GM21367 (cell line): ENCODE measurements around the gene GRHL3.

Experiments used
- ATAC-seq: cut with Tn5 transposase; IDR thresholded peaks from one replicate; pipeline ENCODE4 v1.9.1; 2021; ENCODE audit not compliant: unreplicated experiment

The GRHL3 gene

DNA sequence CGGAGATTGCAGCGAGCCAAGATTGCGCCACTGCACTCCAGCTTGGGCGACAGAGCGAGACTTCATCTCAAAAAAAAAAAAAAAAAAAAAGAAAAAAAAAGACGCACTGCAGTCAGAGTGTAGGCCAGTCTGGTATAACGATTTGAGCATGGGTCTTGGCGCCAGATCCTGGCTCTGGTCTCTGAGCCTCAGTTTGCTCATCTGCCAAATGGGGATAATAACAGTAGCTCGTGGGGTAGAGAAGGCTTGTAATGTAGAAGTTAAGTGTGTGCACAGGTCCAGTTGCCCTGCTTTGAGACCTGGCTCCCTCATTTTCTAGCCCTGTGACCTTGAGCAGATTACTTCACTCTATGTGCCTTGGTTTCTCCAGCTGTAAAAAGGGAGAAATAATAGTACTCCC lies 26.3 kb upstream of the GRHL3 start:
- ATAC-seq, result no peak

DNA sequence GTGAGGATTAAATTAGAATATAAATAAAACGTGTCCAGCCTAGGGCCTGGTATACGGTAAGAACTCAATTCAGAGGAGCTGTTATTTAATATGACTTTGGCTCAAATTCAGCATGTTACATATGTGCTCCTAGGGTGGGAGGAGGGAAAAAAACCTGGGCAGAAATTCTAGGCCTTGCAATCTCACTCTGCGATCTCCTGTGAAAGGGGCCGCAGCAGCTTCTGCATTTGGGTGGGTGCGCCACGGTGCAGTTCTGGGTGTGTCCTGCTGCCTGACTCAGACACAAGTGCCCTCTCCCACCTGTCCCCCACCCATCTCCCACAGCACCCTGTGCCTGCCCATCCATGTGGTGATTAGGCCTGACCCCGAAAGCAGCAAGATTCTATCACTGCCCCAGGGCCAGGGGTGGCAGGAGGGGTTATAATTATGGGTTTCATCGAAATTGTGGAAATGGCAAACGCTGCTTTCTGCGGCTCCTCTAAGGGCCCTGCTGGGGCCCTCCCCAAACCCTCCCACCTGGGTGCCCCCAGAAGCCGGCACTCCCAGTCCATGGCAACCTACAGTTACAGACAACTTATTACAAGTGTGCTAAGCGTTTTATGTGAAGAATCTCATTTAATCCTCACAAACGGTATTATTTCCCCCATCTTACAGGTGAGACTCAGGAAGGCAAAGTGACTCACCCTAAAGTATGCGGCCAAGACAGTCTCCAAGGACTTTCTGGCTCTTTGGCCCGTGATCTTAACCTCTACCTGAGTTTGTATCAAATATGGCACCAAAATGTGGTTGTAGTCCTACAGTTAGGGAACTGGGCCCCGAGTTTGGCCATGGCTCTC lies 25.5 kb upstream of the GRHL3 start:
- no peak for ATAC-seq

GRCh38 chr1:24294228-24294672 lies 24.9 kb upstream of the GRHL3 start:
- no peak for ATAC-seq

DNA sequence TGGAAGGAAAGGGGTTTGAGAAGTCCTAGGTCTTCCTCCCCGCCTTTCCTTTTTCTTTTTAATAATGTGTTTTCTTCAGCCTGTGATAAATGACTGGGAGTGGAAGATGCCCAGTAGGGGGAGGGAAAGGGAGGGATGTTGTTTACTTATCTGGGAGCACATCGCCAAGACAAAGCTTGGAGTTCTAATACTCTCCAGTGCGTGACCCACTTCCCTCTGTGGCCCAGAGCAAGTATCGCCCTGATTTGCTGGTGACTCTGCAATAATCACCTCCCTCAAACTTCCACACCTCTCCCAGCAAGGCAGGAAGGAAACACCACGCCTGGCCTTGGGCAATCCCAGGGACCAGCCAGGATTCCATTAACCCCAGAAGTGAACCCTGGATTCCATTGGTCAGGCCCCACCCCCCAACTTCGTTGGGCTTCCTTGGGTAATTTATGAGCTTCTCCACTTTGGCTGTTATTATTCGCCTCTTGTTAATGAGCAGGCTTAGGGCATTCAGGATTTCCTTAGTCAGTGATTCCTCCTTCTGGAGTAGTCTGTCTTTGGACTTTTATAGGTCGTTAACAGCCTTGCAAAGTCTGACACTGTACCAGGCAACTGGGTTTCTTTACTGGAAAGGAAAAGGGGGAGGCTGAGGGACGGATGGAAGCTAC lies 24.3 kb upstream of the GRHL3 start:
- ATAC-seq, result no peak

DNA sequence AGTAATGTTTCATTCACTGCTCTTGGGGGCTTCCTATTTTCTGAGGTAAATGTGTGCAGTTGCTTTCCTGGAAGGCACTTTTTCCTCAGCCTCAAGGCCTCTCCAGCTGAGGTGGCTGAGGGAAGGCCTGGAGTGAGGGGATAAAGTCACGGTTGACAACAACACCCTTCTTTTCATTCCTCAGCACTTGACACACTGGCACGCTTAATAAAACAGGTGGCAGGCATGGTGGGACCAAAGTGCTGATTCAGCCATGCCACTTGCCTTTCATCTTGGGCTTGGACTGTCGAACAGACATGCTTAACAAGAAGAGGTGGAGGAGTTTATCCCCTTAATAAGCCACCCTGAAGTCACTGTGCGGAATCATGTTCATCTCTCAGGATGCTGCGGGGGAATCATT lies 23.6 kb upstream of the GRHL3 start:
- no peak for ATAC-seq

- ATAC-seq, result no peak
Observed at GRCh38 chr1:24297187-24297851, 21.8 kb upstream of the GRHL3 start.

- ATAC-seq, result no peak
Observed at GRCh38 chr1:24297852-24298232, 21.3 kb upstream of the GRHL3 start.

DNA sequence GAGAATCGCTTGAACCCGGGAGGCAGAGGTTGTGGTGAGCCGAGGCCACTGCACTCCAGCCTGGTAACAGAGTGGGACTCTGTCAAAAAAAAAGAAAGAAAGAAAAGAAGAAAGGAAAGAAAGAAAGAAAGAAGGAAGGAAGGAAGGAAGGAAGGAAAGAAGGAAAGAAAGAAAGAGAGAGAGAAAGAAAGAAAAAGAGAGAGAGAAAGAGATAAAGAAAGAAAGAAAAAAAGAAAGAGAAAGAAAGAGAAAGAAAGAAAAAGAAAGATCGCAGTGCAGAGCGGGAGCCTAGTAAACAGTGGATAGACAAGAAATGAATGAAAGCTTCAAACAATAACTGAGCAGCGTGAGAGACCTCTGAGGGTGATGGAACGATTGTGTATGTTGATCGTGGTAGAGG lies 20.6 kb upstream of the GRHL3 start:
- no peak for ATAC-seq

- no peak for ATAC-seq
Observed at GRCh38 chr1:24299901-24300300, 19.3 kb upstream of the GRHL3 start.

DNA sequence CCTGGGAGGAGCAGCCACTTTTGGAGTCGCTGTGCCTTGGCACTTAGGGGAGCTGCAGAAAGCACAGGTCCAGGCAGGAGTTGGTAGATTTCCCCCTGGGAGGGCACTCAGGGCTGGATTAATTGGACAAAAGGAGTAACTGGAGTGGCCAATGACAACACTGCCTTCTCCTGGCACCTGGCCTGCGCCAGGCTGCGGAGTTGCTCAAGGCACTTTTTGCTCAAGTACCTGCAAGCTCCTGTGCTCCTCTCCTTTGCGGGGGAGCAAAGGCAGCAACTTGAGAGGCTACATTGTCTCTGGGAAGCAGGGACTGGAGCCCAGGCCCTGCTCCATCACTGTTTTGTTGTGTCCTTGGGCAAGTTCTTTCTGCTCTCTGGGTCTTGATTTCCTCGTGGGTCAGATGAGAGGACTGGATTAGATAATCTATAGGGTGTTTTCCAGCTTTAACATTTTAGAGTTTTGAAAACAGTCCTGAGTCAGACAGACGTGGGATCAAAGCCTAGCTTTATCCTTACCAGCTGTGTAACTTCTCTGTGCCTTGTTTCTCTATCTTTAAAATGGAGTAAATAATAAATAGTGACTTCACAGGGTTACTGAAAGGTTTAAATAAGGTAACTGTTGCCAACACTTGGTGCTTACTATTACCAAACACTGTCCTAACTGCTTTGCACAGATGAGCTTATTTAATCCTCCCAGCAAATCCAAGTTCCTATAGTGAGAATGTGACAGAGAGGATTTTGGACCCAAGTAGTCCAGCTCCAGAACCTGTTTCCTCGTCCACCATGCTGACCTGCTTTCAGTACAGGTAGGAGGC lies 18.0 kb upstream of the GRHL3 start:
- ATAC-seq, result no peak

- ATAC-seq, result no peak
Observed at GRCh38 chr1:24301785-24302175, 17.4 kb upstream of the GRHL3 start.

DNA sequence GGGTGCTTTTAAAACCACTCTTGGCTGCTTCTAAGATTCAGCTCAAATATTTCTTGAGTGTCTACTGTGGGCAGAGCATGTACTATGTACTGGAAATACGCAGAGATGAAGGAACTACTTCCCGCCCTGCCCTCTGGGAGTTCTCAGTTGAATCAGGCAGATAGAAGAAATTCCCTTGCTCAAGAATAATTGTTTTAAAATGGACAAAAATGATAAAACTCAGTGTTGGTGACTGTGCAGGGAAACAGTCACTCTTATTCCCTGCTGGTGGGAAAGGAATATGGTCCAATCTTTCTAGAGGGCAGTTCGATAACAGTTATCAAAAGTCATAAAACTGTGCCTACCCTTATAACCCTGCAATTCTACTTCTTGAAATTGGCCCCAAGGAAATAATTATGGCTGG lies 16.9 kb upstream of the GRHL3 start:
- no peak for ATAC-seq

- ATAC-seq, result no peak
Observed at GRCh38 chr1:24303600-24303999, 15.6 kb upstream of the GRHL3 start.

DNA sequence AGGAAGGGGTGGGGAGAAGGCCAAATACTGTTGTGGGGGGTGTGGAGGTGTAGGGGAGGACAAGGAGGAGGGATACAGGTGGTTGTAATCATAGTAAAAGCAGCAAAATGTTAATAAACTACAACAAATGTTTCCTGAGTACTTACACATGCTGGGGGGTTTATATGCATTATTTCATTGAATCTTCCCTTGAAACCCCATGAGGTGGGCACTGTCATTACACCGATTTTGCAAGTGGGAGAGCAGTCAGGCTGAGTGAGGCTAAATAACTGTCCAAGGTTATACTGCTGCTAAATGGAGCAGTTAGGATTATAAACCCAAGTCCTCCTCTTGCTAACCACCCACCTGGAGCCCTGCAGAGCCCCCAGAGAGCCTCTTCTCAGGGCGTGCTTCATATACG lies 14.4 kb upstream of the GRHL3 start:
- ATAC-seq, result no peak

DNA sequence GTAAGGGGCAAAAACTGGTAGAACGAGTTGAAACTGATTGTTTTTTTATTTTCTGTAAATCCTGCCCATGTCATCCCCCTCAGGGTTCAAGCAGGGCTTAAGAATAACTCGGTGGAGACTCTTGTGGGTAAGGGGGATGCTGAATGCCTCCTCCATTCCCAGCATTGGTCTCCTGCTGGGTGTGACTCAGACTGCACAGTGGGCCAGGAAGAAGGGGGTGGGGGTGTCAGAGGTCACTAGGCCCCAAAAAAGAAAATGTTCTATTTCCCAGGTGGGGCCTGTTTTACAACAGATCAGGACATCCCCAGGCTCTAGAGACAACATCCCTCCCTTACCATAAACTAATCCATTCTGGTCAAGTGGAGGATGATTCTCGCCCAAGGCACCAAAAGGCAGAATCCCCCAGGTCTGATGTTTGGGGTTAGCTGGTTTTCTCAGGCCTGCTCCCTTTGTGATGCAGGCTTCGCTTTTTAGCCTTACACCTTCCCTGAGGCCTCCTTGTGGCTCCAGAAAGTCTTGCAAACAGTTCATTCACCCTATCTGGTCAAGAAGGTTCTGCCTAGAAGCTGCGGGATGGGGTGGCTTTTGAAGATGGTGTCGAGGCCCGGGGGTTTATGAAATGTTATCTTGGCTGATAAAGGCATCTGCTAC lies 10.7 kb upstream of the GRHL3 start:
- no peak for ATAC-seq

GRCh38 chr1:24309762-24310485 lies 9.2 kb upstream of the GRHL3 start:
- ATAC-seq, result no peak

DNA sequence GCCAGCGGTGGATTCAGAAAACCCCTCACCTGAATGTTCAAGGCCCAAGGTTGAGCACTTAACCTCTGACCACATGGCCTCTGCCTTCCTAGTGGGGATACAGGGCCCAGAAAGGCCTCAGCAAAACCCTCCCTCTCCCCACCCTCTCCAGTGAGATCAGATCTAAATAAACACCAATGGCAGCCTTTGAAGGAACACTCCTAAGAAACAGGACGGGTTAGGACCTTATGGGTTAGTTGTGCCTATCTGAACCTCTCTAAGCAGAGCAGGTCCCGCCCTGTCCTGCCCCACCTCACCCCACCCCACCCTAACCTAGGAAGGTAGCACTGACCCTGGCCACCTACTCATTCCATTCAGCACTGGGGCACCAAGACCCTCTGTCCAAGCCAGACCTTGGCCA lies 7.9 kb upstream of the GRHL3 start:
- no peak for ATAC-seq

GRCh38 chr1:24311741-24312140 lies 7.4 kb upstream of the GRHL3 start:
- ATAC-seq, result no peak

DNA sequence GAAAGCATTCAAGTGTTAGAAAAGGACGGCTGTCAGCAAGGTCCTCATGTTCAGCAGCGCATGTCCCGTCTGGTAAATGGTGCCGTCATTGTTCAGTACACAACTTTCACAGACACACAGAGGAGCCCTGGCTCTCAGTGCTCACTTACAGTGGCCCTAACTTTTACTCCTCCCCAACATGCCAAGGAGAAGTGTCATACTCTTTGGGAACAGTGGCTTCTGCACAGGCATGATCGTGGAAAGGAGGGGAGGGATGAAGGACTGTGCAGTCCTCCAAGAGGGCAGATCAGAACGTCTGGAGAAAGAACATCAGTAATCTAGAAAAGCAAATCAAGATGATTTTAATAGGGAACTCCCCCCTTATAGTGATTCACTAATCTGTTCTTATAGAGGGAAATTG lies 3.8 kb upstream of the GRHL3 start:
- ATAC-seq, result no peak

DNA sequence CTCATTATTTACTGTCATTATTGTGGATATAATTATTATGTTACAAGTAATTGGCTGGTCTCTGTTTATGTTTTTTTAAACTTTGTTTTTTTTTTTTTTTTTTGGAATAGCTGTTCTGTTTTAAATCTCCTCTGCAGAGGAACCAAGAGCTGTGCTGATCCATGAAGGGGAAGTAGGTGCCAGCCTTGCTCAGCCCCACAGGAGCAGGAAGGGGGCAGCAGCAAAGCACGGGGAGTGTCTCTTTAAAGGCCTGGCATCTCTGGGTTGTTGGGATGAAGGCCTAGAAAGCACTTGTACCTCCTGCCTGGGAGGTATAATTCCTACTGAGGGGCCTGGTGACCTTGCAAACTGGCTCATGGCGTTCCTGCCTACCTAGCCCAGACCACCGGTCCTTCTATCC lies 2.5 kb upstream of the GRHL3 start:
- ATAC-seq, result no peak
